Activated T-helper 1 cell treated with anti-CD3 and anti-CD28 coated beads, Interleukin-12 subunit alpha, Interleukin-12 subunit beta, Interleukin-2, Interleukin-4 antibody, amounts not matched to agents 30 ng/mL and 10 ng/mL and 1 ng/mL, durations not matched to agents 14 hours and 24 hours and 36 hours (primary cell): Measurements from ENCODE around the gene HOXB8. TPM values are rescaled to one million over a fixed set of nuclear protein-coding genes. Genes with fewer than 3 reads are reported as not detected.

ENCODE experiments used
- DNase-seq: peaks from one replicate; pipeline ENCODE4 v3.0.0; 2021; ENCODE audit warnings: low spot score
- H3K27ac Mint-ChIP-seq: one replicate; pipeline ENCODE4 v1.8.0; 2021; ENCODE audit warnings: mild to moderate bottlenecking, mixed read lengths
- H3K27me3 Mint-ChIP-seq: one replicate; pipeline ENCODE4 v1.8.0; 2022; ENCODE audit warnings: mild to moderate bottlenecking, moderate library complexity, mixed read lengths; ENCODE audit not compliant: insufficient read depth
- H3K36me3 Mint-ChIP-seq: one replicate; pipeline ENCODE4 v1.8.0; 2021; ENCODE audit warnings: low read depth, mixed read lengths
- H3K4me1 Mint-ChIP-seq: one replicate; pipeline ENCODE4 v1.8.0; 2021; ENCODE audit warnings: low read depth, mixed read lengths
- H3K4me3 Mint-ChIP-seq: one replicate; pipeline ENCODE4 v1.8.0; 2021; ENCODE audit warnings: mild to moderate bottlenecking, moderate library complexity, mixed read lengths
- H3K9me3 Mint-ChIP-seq: one replicate; pipeline ENCODE4 v1.8.0; 2021; ENCODE audit warnings: mixed read lengths
- intact Hi-C: fragments of 100-400 bp; cut with micrococcal nuclease; formaldehyde crosslinking; loops from one replicate; pipeline ENCODE4 v1.15.1; 2024
- total RNA-seq: library from RNA; stranded (reverse); gene quantifications from 2 replicates; pipeline ENCODE4 v1.2.3, GENCODE V29; 2022

The HOXB8 gene
- total RNA-seq, 1 donor from 2014 or later: not detected

DNA sequence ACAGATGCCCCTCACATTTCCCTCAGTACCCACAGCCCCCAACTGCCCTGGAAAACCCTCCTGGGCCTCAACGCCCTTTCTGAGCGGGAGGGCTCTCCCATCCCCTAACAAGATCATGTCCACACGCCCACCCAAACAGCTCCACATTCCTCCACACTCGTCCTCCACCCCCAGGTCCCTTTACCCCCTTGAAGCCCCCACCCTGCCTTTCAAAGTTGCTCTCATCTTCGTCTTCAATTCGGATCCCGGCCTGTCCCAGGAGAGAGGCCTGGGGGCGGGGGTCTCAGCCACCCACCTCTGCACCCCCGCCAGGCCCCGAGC is 51.3 kb downstream of the HOXB8 start:
- intact Hi-C loops: no loop called here
- Mint-ChIP-seq H3K4me1 (peaks cover 7% of the 10 kb centered on the region), H3K4me3 (no peak overlapping the region)

DNA sequence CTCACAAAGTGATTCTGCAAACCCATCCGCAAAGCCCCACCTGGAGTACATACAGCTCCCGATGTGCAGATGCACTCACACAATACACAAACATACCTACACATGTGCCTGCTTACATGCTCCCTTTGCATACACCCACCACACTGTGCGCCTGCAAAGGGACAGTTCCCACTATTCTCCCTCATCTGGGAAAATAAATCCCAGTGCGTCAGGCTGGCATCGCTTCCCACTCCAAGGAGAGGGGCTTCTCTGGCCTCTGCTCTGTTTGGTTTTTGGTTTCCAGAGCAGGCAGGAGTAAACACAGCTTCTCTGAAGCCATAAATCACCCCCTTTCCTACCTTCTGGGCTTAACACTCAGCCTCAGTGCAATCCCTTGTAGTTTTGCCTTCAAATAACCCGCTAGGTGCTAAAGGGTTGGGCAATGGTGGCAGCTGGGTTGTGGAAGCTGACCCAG is 51.7 kb downstream of the HOXB8 start:
- Mint-ChIP-seq H3K36me3 (peaks cover 11% of the 10 kb centered on the region), H3K9me3 (no peaks in the 10 kb centered on the region), H3K4me3 (no peak overlapping the region), H3K4me1 (peaks cover 7% of the 10 kb centered on the region), H3K27ac (no peak overlapping the region), H3K27me3 (peaks cover 10% of the 10 kb centered on the region)
- intact Hi-C loops: no loop called here
- DNase-seq: no peak

More for the DNA sequence above, 51.3 kb downstream of the HOXB8 start:
- no peaks in the 10 kb centered on the region for H3K9me3 Mint-ChIP-seq
- peaks cover 10% of the 10 kb centered on the region for H3K27me3 Mint-ChIP-seq
- H3K36me3 Mint-ChIP-seq: peaks cover 11% of the 10 kb centered on the region
- H3K27ac Mint-ChIP-seq: no peak overlapping the region
- DNase-seq: no peak

DNA sequence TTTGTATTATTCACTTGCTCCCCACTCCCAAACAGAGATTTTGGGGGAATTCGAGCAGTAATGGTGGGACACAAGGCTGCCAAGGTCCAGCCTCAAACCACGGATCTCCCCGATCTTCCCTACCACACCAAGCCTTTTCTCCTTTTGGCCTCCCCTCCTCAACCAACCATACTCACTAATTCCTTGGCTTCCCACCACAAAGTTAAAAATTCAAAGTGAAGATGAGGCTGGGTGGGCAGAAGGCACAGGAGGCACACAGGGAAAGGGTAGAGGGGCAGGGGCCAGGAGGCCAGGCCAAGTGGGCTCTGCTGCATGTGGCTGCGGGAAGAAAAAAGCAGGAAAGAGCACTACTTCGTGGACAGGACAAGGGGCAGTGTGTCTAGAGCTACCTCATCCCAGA is 52.2 kb downstream of the HOXB8 start:
- Mint-ChIP-seq H3K4me3 (no peak overlapping the region), H3K27ac (no peak overlapping the region), H3K27me3 (peaks cover 12% of the 10 kb centered on the region), H3K4me1 (peaks cover 7% of the 10 kb centered on the region), H3K36me3 (peaks cover 8% of the 10 kb centered on the region), H3K9me3 (no peaks in the 10 kb centered on the region)
- no peak for DNase-seq
- intact Hi-C loops: no loop called here

Other genes with a start within 250 kb of the HOXB8 start
- gene SKAP1, start 185.1 kb downstream of the HOXB8 start, total RNA-seq: 48.7 and 51.9 TPM in 2 replicates
- not detected in 2 replicates for gene HOXB1, start 84.3 kb downstream of the HOXB8 start, total RNA-seq
- 32.5 and 32.8 TPM in 2 replicates for gene HOXB2, start 70.2 kb downstream of the HOXB8 start, total RNA-seq
- 3.8 and 4.2 TPM in 2 replicates for gene HOXB4, start 36.9 kb downstream of the HOXB8 start, total RNA-seq
- gene HOXB3, start 25.1 kb downstream of the HOXB8 start, total RNA-seq: 2.5 and 2.8 TPM in 2 replicates
- gene HOXB5, start 21.5 kb downstream of the HOXB8 start, total RNA-seq: 0.10 TPM in 1 of 2 replicates, not detected in the other
- gene HOXB6, start 10.3 kb downstream of the HOXB8 start, total RNA-seq: 0.71 and 0.99 TPM in 2 replicates
- gene HOXB7, start 4.3 kb downstream of the HOXB8 start, total RNA-seq: 0.49 and 0.51 TPM in 2 replicates
- 0.27 and 0.39 TPM in 2 replicates for gene HOXB9, start 11.1 kb upstream of the HOXB8 start, total RNA-seq
- gene PRAC1, start 107.2 kb upstream of the HOXB8 start, total RNA-seq: not detected in 2 replicates
- not detected in 2 replicates for gene PRAC2, start 107.9 kb upstream of the HOXB8 start, total RNA-seq
- not detected in 2 replicates for gene HOXB13, start 113.5 kb upstream of the HOXB8 start, total RNA-seq
- gene TTLL6, start 201.9 kb upstream of the HOXB8 start, total RNA-seq: not detected in 2 replicates
- gene CALCOCO2, start 215.7 kb upstream of the HOXB8 start, total RNA-seq: 50.3 and 57.9 TPM in 2 replicates